ENCODE measurements around the gene ADGB. TPM values are rescaled to one million over a fixed set of nuclear protein-coding genes. Genes with fewer than 3 reads are reported as not detected.
"Not testable (repeated sequence)": the region's sequence is repeated elsewhere in the genome, so short reads cannot be mapped to it uniquely, and the experiment has no call there.

Gene ADGB
- total RNA-seq, 1 donor from 2014 or later, result not detected

GRCh38 chr6:146803601-146804000 lies 204.8 kb downstream of the ADGB start:
- Histone ChIP-seq H3K27ac (no peak overlapping the region), H3K36me3 (no peaks in the 10 kb centered on the region), H3K4me3 (no peak overlapping the region), H3K4me1 (no peaks in the 10 kb centered on the region), H3K27me3 (no peaks in the 10 kb centered on the region), H3K9me3 (no peaks in the 10 kb centered on the region)
- no peak for DNase-seq (ENCODE audit: extremely low spot score in 2 of 2)
- intact Hi-C loops (cut with DNase I), result no loop called here
- TF ChIP-seq POLR2AphosphoS5 (IDR thresholded peaks at IDR 0.05; ENCODE audit: insufficient read depth in 1 of 2, low read depth in 1 of 2) (no peak), CTCF (IDR thresholded peaks at IDR 0.05) (no peak), POLR2A (IDR thresholded peaks at IDR 0.05) (no peak)

- intact Hi-C loops (cut with DNase I), result no loop called here
Measured at GRCh38 chr6:146805546-146806325, 207.0 kb downstream of the ADGB start.

GRCh38 chr6:146809014-146809413 lies 210.2 kb downstream of the ADGB start:
- H3K9me3 ChIP-seq; H3K27ac ChIP-seq; H3K36me3 ChIP-seq; DNase-seq (ENCODE audit: extremely low spot score in 2 of 2); intact Hi-C loops (cut with DNase I); H3K4me3 ChIP-seq; H3K4me1 ChIP-seq; H3K27me3 ChIP-seq: not testable (repeated sequence)

More at GRCh38 chr6:146805546-146806325, 207.0 kb downstream of the ADGB start:
- Histone ChIP-seq H3K27me3 (no peaks in the 10 kb centered on the region), H3K4me3 (no peak overlapping the region), H3K27ac (no peak overlapping the region), H3K36me3 (no peaks in the 10 kb centered on the region), H3K9me3 (no peaks in the 10 kb centered on the region), H3K4me1 (no peaks in the 10 kb centered on the region)
- no peak for TF ChIP-seq POLR2AphosphoS5 (IDR thresholded peaks at IDR 0.05; ENCODE audit: insufficient read depth in 1 of 2, low read depth in 1 of 2)
- TF ChIP-seq POLR2A (IDR thresholded peaks at IDR 0.05), result no peak
- TF ChIP-seq CTCF (IDR thresholded peaks at IDR 0.05), result no peak
- DNase-seq (ENCODE audit: extremely low spot score in 2 of 2), result no peak

- DNase-seq (ENCODE audit: extremely low spot score in 2 of 2); H3K9me3 ChIP-seq; H3K36me3 ChIP-seq; H3K4me3 ChIP-seq; intact Hi-C loops (cut with DNase I); H3K27ac ChIP-seq; H3K27me3 ChIP-seq; H3K4me1 ChIP-seq: not testable (repeated sequence)
Measured at GRCh38 chr6:146812811-146813321, 214.1 kb downstream of the ADGB start.

GRCh38 chr6:146813554-146813953 lies 214.8 kb downstream of the ADGB start:
- no peak for DNase-seq (ENCODE audit: extremely low spot score in 2 of 2)
- Histone ChIP-seq H3K36me3 (no peaks in the 10 kb centered on the region), H3K4me1 (no peaks in the 10 kb centered on the region), H3K27me3 (no peaks in the 10 kb centered on the region), H3K9me3 (no peaks in the 10 kb centered on the region), H3K27ac (no peak overlapping the region), H3K4me3 (no peak overlapping the region)
- TF ChIP-seq POLR2AphosphoS5 (IDR thresholded peaks at IDR 0.05; ENCODE audit: insufficient read depth in 1 of 2, low read depth in 1 of 2), result no peak
- TF ChIP-seq POLR2A (IDR thresholded peaks at IDR 0.05), result no peak
- TF ChIP-seq CTCF (IDR thresholded peaks at IDR 0.05), result no peak
- intact Hi-C loops (cut with DNase I), result no loop called here

- TF ChIP-seq CTCF (IDR thresholded peaks at IDR 0.05), result no peak
- no peak for TF ChIP-seq POLR2A (IDR thresholded peaks at IDR 0.05)
- TF ChIP-seq POLR2AphosphoS5 (IDR thresholded peaks at IDR 0.05; ENCODE audit: insufficient read depth in 1 of 2, low read depth in 1 of 2), result no peak
- intact Hi-C loops (cut with DNase I), result no loop called here
- H3K4me1 ChIP-seq, result no peaks in the 10 kb centered on the region
Measured at GRCh38 chr6:146814148-146814750, 215.5 kb downstream of the ADGB start.

GRCh38 chr6:146815511-146816462 lies 217.0 kb downstream of the ADGB start:
- H3K27me3 ChIP-seq; DNase-seq (ENCODE audit: extremely low spot score in 2 of 2); H3K36me3 ChIP-seq; intact Hi-C loops (cut with DNase I); H3K4me1 ChIP-seq; H3K9me3 ChIP-seq; H3K27ac ChIP-seq; H3K4me3 ChIP-seq: not testable (repeated sequence)

More at GRCh38 chr6:146814148-146814750, 215.5 kb downstream of the ADGB start:
- no peaks in the 10 kb centered on the region for H3K36me3 ChIP-seq
- no peaks in the 10 kb centered on the region for H3K27me3 ChIP-seq
- H3K27ac ChIP-seq, result no peak overlapping the region
- DNase-seq (ENCODE audit: extremely low spot score in 2 of 2), result no peak
- no peak overlapping the region for H3K4me3 ChIP-seq
- no peaks in the 10 kb centered on the region for H3K9me3 ChIP-seq
